ENCODE measurements around the gene MBLAC2.

GRCh38 chr5:90503596-90503995 lies 29.0 kb upstream of the MBLAC2 start:
- TF ChIP-seq CTCF (IDR thresholded peaks at IDR 0.05; ENCODE audit: low read depth, low read length, poor library complexity, severe bottlenecking) = no peak
- no peak for TF ChIP-seq EZH2phosphoT487 (IDR thresholded peaks at IDR 0.05; ENCODE audit: borderline replicate concordance, low read length)

Data from DOHH2 (cell line).